SK-N-MC (cell line): Measurements from ENCODE around the gene CIBAR2.

Source experiments
- EZH2 ChIP-seq: fragments of 200-600 bp; sonication (generic); IDR thresholded peaks from one replicate; pipeline ENCODE4 v1.6.1; 2017; ENCODE audit warnings: antibody characterized with exemption
- FOXP2 ChIP-seq: optimal IDR thresholded peaks from 2 replicates; pipeline ENCODE3; 2011; ENCODE audit warnings: mild to moderate bottlenecking, moderate library complexity; ENCODE audit not compliant: insufficient read depth; ENCODE audit errors: extremely low read length, control extremely low read depth
- POLR2AphosphoS5 ChIP-seq: IDR thresholded peaks from 2 replicates; pipeline ENCODE4 v1.6.1; 2012; ENCODE audit warnings: mild to moderate bottlenecking, low read depth, low read length, borderline replicate concordance

- TF ChIP-seq POLR2AphosphoS5 (no peak), EZH2 (no peak), FOXP2 (no peak)
Measured at GRCh38 chr16:85049706-85050305, 62.5 kb downstream of the CIBAR2 start.
